B cell (primary cell): Measurements from ENCODE around the gene EHD1. TPM values are rescaled to one million over a fixed set of nuclear protein-coding genes. Genes with fewer than 3 reads are reported as not detected.

Experiments
- ATAC-seq: fragments of 200-7000 bp; cut with Tn5 transposase; one replicate; pipeline ENCODE4 v1.10.0; 2021; ENCODE audit warnings: low read depth, mild to moderate bottlenecking, moderate number of reproducible peaks, moderate library complexity
- CTCF ChIA-PET: fragments of 350-600 bp; sonication (Branson Sonifier 250); formaldehyde crosslinking; loops from one replicate; lab custom pipeline; 2021; ENCODE audit warnings: antibody characterized with exemption, inconsistent platforms; lab: Charles Lee
- POLR2A ChIA-PET: fragments of 350-600 bp; sonication (Branson Sonifier 250); formaldehyde crosslinking; loops from one replicate; lab custom pipeline; 2021; ENCODE audit warnings: antibody characterized with exemption; lab: Charles Lee
- DNase-seq: peaks from one replicate; pipeline ENCODE4 v3.0.0; 2013
- H2AFZ ChIP-seq: 2 replicates; pipeline ENCODE4 v1.6.1; 2012; ENCODE audit warnings: mild to moderate bottlenecking, low read depth, low read length; ENCODE audit not compliant: insufficient read depth, poor library complexity, severe bottlenecking
- H3K27ac ChIP-seq, 2 donors: 1 replicate in 1 of 2; 2 replicates in 1 of 2; pipeline ENCODE4 v1.5.1; 2012 to 2013; ENCODE audit warnings: low read length in 2 of 2, mild to moderate bottlenecking in 2 of 2, moderate library complexity in 1 of 2
- H3K27me3 ChIP-seq, 4 experiments: fragments of 200-600 bp in 1 of 4; sonication (generic) in 1 of 4; replicated peaks in 1 of 4; 1 replicate in 2 of 4; 2 replicates in 2 of 4; pipeline versions ENCODE4 v1.6.1 to v1.7.0; 2013 to 2016; ENCODE audit warnings: low read length in 3 of 4, mild to moderate bottlenecking in 2 of 4, mixed read lengths in 1 of 4, moderate library complexity in 1 of 4; ENCODE audit not compliant: insufficient read depth in 4 of 4, control insufficient read depth in 3 of 4; ENCODE audit errors: control extremely low read depth in 1 of 4
- H3K36me3 ChIP-seq, 2 experiments: replicated peaks in 1 of 2; 1 replicate in 1 of 2; 2 replicates in 1 of 2; pipeline versions ENCODE4 v1.6.1 to v1.7.1; 2013; ENCODE audit warnings: low read length in 1 of 2; ENCODE audit not compliant: insufficient read depth in 2 of 2, control insufficient read depth in 1 of 2; ENCODE audit errors: control extremely low read depth in 1 of 2, extremely low read depth in 1 of 2
- H3K4me1 ChIP-seq, 2 donors: fragments of 200-600 bp in 1 of 2; sonication (generic) in 1 of 2; 1 replicate in 1 of 2; 2 replicates in 1 of 2; pipeline versions ENCODE4 v1.5.1 to v1.6.1; 2013 to 2017; ENCODE audit warnings: low read length in 2 of 2; ENCODE audit not compliant: control insufficient read depth in 2 of 2, insufficient read depth in 2 of 2
- H3K4me2 ChIP-seq: replicated peaks from 2 replicates; pipeline ENCODE3; 2012; ENCODE audit warnings: mild to moderate bottlenecking, low read depth, low read length; ENCODE audit not compliant: poor library complexity, severe bottlenecking
- H3K4me3 ChIP-seq, 5 experiments: fragments of 200-600 bp in 1 of 5; sonication (generic) in 1 of 5; 1 replicate in 3 of 5; 2 replicates in 2 of 5; pipeline versions ENCODE4 v1.5.1 to v1.7.0; 2011 to 2016; ENCODE audit warnings: low read length in 4 of 5, mild to moderate bottlenecking in 4 of 5, low read depth in 2 of 5, control low read depth in 1 of 5, moderate library complexity in 1 of 5; ENCODE audit not compliant: insufficient read depth in 1 of 5; ENCODE audit errors: control extremely low read depth in 1 of 5, extremely low read depth in 1 of 5
- H3K79me2 ChIP-seq: fragments of 200-600 bp; sonication (generic); one replicate; pipeline ENCODE4 v1.6.0; 2016; ENCODE audit warnings: low read length; ENCODE audit not compliant: control insufficient read depth, insufficient read depth
- H3K9ac ChIP-seq: fragments of 200-600 bp; sonication (generic); 2 replicates; pipeline ENCODE4 v1.6.1; 2017; ENCODE audit warnings: mild to moderate bottlenecking, low read length, moderate library complexity
- H3K9me3 ChIP-seq, 3 donors: one replicate each; pipeline versions ENCODE4 v1.6.1 to v1.7.1; 2013; ENCODE audit warnings: low read length in 2 of 3; ENCODE audit not compliant: control insufficient read depth in 2 of 3, insufficient read depth in 1 of 3; ENCODE audit errors: control extremely low read depth in 1 of 3
- H4K20me1 ChIP-seq: 2 replicates; pipeline ENCODE4 v1.6.0; 2012; ENCODE audit warnings: mild to moderate bottlenecking, low read length; ENCODE audit not compliant: insufficient read depth, control insufficient read depth, poor library complexity, severe bottlenecking
- H3K27ac Mint-ChIP-seq: one replicate; pipeline ENCODE4 v1.8.0; 2021; ENCODE audit warnings: mixed read lengths
- H3K27me3 Mint-ChIP-seq: one replicate; pipeline ENCODE4 v1.8.0; 2021; ENCODE audit warnings: mixed read lengths
- H3K4me1 Mint-ChIP-seq: one replicate; pipeline ENCODE4 v1.8.0; 2021; ENCODE audit warnings: mixed read lengths
- H3K4me3 Mint-ChIP-seq: one replicate; pipeline ENCODE4 v1.8.0; 2021; ENCODE audit warnings: mixed read lengths
- H3K9me3 Mint-ChIP-seq: one replicate; pipeline ENCODE4 v1.8.0; 2022; ENCODE audit warnings: mixed read lengths; ENCODE audit not compliant: insufficient read depth
- EZH2 ChIP-seq: IDR thresholded peaks from 2 replicates; pipeline ENCODE4 v1.6.1; 2012; ENCODE audit warnings: borderline replicate concordance, low read depth, mild to moderate bottlenecking, moderate library complexity, low read length; ENCODE audit not compliant: insufficient read depth, poor library complexity, severe bottlenecking
- WGBS: methylation state at CpG from one replicate; pipeline ENCODE4 v1.1.5; 2013; ENCODE audit warnings: missing lambda C conversion rate; ENCODE audit not compliant: insufficient coverage; 5-methylcytosine and 5-hydroxymethylcytosine counted together
- intact Hi-C: fragments of 100-400 bp; cut with micrococcal nuclease; formaldehyde crosslinking; loops from one replicate; pipeline ENCODE4 v1.10.0; 2022
- polyA plus RNA-seq: library from polyadenylated mRNA; depleted of rRNA; stranded (reverse); fragments of >200 nt; gene quantifications from 2 replicates; pipeline ENCODE4 v1.2.3, GENCODE V29; 2012
- total RNA-seq, 2 donors: library from RNA; stranded (reverse); fragments of 120-200 nt in 1 of 2; gene quantifications; 1 replicate in 1 of 2; 2 replicates in 1 of 2; pipeline versions ENCODE4 v1.2.3 to v1.2.4, GENCODE V29; 2013 to 2022
- TF ChIP-seq, protein P1 (sequence below): fragments of 200-600 bp; IDR thresholded peaks from one replicate; pipeline ENCODE4 v1.8.0; 2022; ENCODE audit warnings: antibody characterized with exemption, mild to moderate bottlenecking

The EHD1 gene
- total and polyA plus RNA-seq, 2 donors (not counting 1 experiment from before 2014, with no cell fraction given) = 208 to 280 TPM

DNA sequence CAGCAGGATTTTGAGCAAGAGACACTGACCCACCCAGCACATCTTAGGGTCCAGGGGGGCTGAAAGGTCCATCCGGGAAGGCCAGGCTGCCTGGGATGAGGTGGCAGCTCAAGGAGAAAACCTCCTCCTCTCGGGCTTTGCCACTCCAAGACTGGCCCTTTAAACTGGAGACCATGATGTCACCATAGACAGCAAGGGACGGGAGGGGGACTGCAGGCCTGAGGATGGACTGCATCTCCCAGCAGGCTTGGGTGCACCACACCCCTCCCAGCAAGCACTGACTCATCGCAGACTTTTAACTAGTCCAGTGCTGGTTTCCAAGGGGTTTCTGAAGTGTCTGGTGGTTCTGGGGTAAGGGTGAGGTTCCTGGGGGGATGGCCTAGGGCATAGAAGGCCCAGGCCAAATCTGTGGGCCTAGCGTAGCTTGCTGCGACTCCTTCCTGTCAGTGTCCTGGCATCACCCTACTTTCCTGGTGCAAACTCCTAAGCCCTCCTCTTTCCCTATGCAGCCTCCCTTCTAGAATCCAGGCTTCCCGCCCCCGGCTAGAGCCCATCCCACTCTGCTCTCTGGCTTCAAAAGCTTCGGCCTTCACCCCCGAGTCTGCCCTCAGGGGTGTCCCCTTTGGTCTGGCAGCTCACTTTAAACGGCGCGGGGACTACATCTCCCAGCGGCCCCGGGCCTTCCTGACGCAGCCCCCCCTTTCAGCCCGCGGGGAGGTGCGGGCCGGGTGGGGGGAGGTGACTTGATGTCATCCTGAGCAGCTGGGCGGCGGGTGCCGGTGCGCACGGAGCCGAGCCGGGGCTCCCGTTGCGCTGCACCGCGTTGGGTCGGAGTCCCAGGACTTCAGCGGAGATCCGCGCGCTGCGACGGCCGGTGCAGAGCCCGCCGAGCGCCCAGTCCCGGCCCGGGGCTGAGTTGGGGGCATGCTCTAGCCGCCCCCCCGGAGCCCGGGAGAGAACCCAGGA is 45.8 kb upstream of the EHD1 start, which contains the start of gene PPP2R5B:
Gene PPP2R5B, plus strand, starts transcription at position 746 of the 966 bp plus-strand sequence. CDS start 1,046 bp downstream, outside the sequence.
- Histone ChIP-seq H4K20me1 (peaks cover 13% of the 10 kb centered on the region), H2AFZ (peak within 1 kb of the TSS; percentile 95), H3K79me2 (peaks cover 9% of the 10 kb centered on the region), H3K9me3 (no peaks in the 10 kb centered on the region), H3K4me1 (peaks cover 14 to 33% of the 10 kb centered on the region in 2 donors), H3K27ac (peak within 1 kb of the TSS; percentile 69 to 81), H3K9ac (peak within 1 kb of the TSS; percentile 81), H3K27me3 (no peaks in the 10 kb centered on the region), H3K4me3 (peak within 1 kb of the TSS; percentile 58 to 76 (median 69)), H3K36me3 (peaks cover 0 to 6% of the 10 kb centered on the region in 2 experiments), H3K4me2 (peak within 1 kb of the TSS; percentile 95)
- Mint-ChIP-seq H3K9me3 (no peaks in the 10 kb centered on the region), H3K27ac (peak within 1 kb of the TSS; percentile 97), H3K4me3 (peak within 1 kb of the TSS; percentile 97), H3K27me3 (no peaks in the 10 kb centered on the region), H3K4me1 (peaks cover 22% of the 10 kb centered on the region)
- intact Hi-C loops = loop anchor here (1.0 to 2.0 kb wide), 7 partner anchors 8 to 257 kb away; partner anchors contain the start of genes CAPN1, CDCA5, SAC3D1 and SNX15
- no peak for TF ChIP-seq EZH2
- TF ChIP-seq, protein P1, sequence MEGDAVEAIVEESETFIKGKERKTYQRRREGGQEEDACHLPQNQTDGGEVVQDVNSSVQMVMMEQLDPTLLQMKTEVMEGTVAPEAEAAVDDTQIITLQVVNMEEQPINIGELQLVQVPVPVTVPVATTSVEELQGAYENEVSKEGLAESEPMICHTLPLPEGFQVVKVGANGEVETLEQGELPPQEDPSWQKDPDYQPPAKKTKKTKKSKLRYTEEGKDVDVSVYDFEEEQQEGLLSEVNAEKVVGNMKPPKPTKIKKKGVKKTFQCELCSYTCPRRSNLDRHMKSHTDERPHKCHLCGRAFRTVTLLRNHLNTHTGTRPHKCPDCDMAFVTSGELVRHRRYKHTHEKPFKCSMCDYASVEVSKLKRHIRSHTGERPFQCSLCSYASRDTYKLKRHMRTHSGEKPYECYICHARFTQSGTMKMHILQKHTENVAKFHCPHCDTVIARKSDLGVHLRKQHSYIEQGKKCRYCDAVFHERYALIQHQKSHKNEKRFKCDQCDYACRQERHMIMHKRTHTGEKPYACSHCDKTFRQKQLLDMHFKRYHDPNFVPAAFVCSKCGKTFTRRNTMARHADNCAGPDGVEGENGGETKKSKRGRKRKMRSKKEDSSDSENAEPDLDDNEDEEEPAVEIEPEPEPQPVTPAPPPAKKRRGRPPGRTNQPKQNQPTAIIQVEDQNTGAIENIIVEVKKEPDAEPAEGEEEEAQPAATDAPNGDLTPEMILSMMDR = no peak
- ChIA-PET CTCF (interaction anchor here (1.0 to 2.0 kb wide), 4 partner anchors 73 to 177 kb away, joined by 3 to 8 read pairs (median 4); partner anchors contain the start of genes ARL2 and BATF2), POLR2A (interaction anchor here (0.5 to 1.9 kb wide), 5 partner anchors 75 to 198 kb away, joined by 3 to 7 read pairs (median 5); partner anchors contain the start of genes FAU, MRPL49 and SNX15)
- DNase-seq (peak; percentile 92), ATAC-seq (peak; percentile 94)
- 2% methylated on average over 46 of the region's 47 CpGs for WGBS
